K562 (cell line): ENCODE measurements around the gene HSD17B8. TPM values are rescaled to one million over a fixed set of nuclear protein-coding genes. Genes with fewer than 3 reads are reported as not detected.

Experiments used
- ATAC-seq: fragments of 200-7000 bp; cut with Tn5 transposase; 3 replicates; pipeline ENCODE4 v1.9.1; 2020; ENCODE audit warnings: moderate library complexity
- BruUV-seq: library from RNA; stranded (reverse); fragments of 400-500 nt; replicated peaks from 2 replicates; lab custom pipeline; 2021; lab: Mats Ljungman, UMichigan
- CTCF ChIA-PET: fragments of 300-600 bp; formaldehyde crosslinking; extraction: SDS; loops from one replicate; lab custom pipeline; 2021; ENCODE audit warnings: low intra/inter-chr PET ratio; lab: Yijun Ruan, JAX
- POLR2A ChIA-PET: fragments of 300-600, 350-650 bp; sonication (Branson Sonifier 250); formaldehyde crosslinking; extraction: SDS; loops from one replicate; lab custom pipeline; 2021; ENCODE audit warnings: antibody characterized with exemption, inconsistent platforms; lab: Yijun Ruan, JAX
- DNase-seq, 4 experiments: peaks; one replicate each; pipeline versions ENCODE4 v3.0.0 to v3.0.0-alpha.2; 2011 to 2018; ENCODE audit warnings: low spot score in 3 of 4, mixed read lengths in 3 of 4; ENCODE audit errors: extremely low read depth in 1 of 4
- FAIRE-seq: peaks from 2 replicates; lab custom pipeline; 2011; peaks lifted over from hg19 to GRCh38; lab: Jason Lieb, UNC
- H2AFZ ChIP-seq: 2 replicates; pipeline ENCODE4 v1.6.0; 2011; ENCODE audit warnings: low read depth, low read length, control low read depth, inconsistent platforms
- H3K27ac ChIP-seq: fragments of 200-600 bp; 3 replicates; pipeline ENCODE4 v1.8.0; 2011; ENCODE audit warnings: low read depth, mild to moderate bottlenecking, control low read depth, inconsistent platforms, low read length, moderate library complexity, mixed read lengths; ENCODE audit errors: extremely low read depth
- H3K27me3 ChIP-seq, 2 experiments: fragments of 300-600 bp in 1 of 2; 2 replicates in 1 of 2; 3 replicates in 1 of 2; pipeline versions ENCODE4 v1.6.0 to v1.8.0; 2011; ENCODE audit warnings: inconsistent platforms in 2 of 2, low read length in 2 of 2, mild to moderate bottlenecking in 1 of 2, mixed read lengths in 1 of 2, moderate library complexity in 1 of 2; ENCODE audit not compliant: control insufficient read depth in 2 of 2, insufficient read depth in 2 of 2
- H3K36me3 ChIP-seq: fragments of 300-600 bp; 3 replicates; pipeline ENCODE4 v1.8.0; 2011; ENCODE audit warnings: mild to moderate bottlenecking, low read length, inconsistent platforms; ENCODE audit not compliant: control insufficient read depth, insufficient read depth
- H3K4me1 ChIP-seq, 2 experiments: fragments of 200-600 bp in 1 of 2; replicated peaks in 1 of 2; 2 replicates in 1 of 2; 3 replicates in 1 of 2; pipeline versions ENCODE4 v1.5.1 to v1.8.0; 2011; ENCODE audit warnings: inconsistent platforms in 2 of 2, low read length in 2 of 2, mild to moderate bottlenecking in 1 of 2, mixed read lengths in 1 of 2, moderate library complexity in 1 of 2; ENCODE audit not compliant: control insufficient read depth in 2 of 2, insufficient read depth in 2 of 2
- H3K4me2 ChIP-seq: 2 replicates; pipeline ENCODE4 v1.6.1; 2011; ENCODE audit warnings: low read length, control low read depth, inconsistent platforms, mixed read lengths; ENCODE audit not compliant: insufficient read depth
- H3K4me3 ChIP-seq: fragments of 200-600 bp; sonication (generic), shearing (Covaris generic); 2 replicates; pipeline ENCODE4 v1.5.1; 2016; ENCODE audit warnings: control low read depth, inconsistent platforms
- H3K79me2 ChIP-seq: fragments of 200-600 bp; 3 replicates; pipeline ENCODE4 v1.8.0; 2011; ENCODE audit warnings: low read length, inconsistent platforms; ENCODE audit not compliant: control insufficient read depth, insufficient read depth
- H3K9ac ChIP-seq, 2 experiments: 2 replicates each; pipeline versions ENCODE4 v1.6.0 to v1.6.1; 2011; ENCODE audit warnings: low read depth in 2 of 2, low read length in 2 of 2, control low read depth in 1 of 2, inconsistent platforms in 1 of 2, mild to moderate bottlenecking in 1 of 2, mixed read lengths in 1 of 2; ENCODE audit not compliant: insufficient read depth in 1 of 2
- H3K9me1 ChIP-seq: one replicate; pipeline ENCODE4 v1.6.0; 2011; ENCODE audit warnings: inconsistent platforms, mild to moderate bottlenecking, low read length, moderate library complexity; ENCODE audit not compliant: control insufficient read depth, insufficient read depth
- H3K9me3 ChIP-seq: replicated peaks from 2 replicates; pipeline ENCODE4 v1.5.1; 2011; ENCODE audit warnings: low read depth, low read length, inconsistent platforms; ENCODE audit not compliant: control insufficient read depth, insufficient read depth
- H4K20me1 ChIP-seq: replicated peaks from 2 replicates; pipeline ENCODE4 v1.6.1; 2011; ENCODE audit warnings: low read length, inconsistent platforms, mixed read lengths; ENCODE audit not compliant: control insufficient read depth, insufficient read depth
- CBFA2T2 ChIP-seq: fragments of 450-650 bp; conservative IDR thresholded peaks from 2 replicates; pipeline ENCODE4 v1.6.1; 2017; ENCODE audit warnings: mild to moderate bottlenecking
- CBFA2T3 ChIP-seq: fragments of 450-650 bp; IDR thresholded peaks from 2 replicates; pipeline ENCODE4 v1.6.1; 2017
- HNRNPLL ChIP-seq: fragments of 200-400 bp; formaldehyde crosslinking; IDR thresholded peaks from 2 replicates; pipeline ENCODE4 v1.6.1; 2017; ENCODE audit warnings: low read length, low read depth, mild to moderate bottlenecking; ENCODE audit not compliant: poor library complexity, severe bottlenecking
- NCOA1 ChIP-seq: fragments of 450-650 bp; IDR thresholded peaks from 2 replicates; pipeline ENCODE4 v1.6.1; 2016; ENCODE audit warnings: low read depth
- PHF20 ChIP-seq: fragments of 450-650 bp; IDR thresholded peaks from 2 replicates; pipeline ENCODE4 v1.6.1; 2018; ENCODE audit not compliant: partially characterized antibody
- PHF21A ChIP-seq: fragments of 450-650 bp; IDR thresholded peaks from 2 replicates; pipeline ENCODE4 v1.6.1; 2017; ENCODE audit warnings: low read depth, borderline replicate concordance
- PKNOX1 ChIP-seq: fragments of 450-650 bp; IDR thresholded peaks from 2 replicates; pipeline ENCODE4 v1.6.1; 2016
- RAD21 ChIP-seq, 2 experiments: fragments of 250-450 bp in 1 of 2; fragments of 450-650 bp in 1 of 2; sonication (Bioruptor Pico) in 1 of 2; formaldehyde crosslinking in 1 of 2; IDR thresholded peaks in 1 of 2; conservative IDR thresholded peaks in 1 of 2; 2 replicates each; pipeline versions ENCODE4 v1.4.0 to v1.8.0; 2020 to 2022; ENCODE audit warnings: mild to moderate bottlenecking in 2 of 2, moderate library complexity in 1 of 2
- REST ChIP-seq, 2 experiments: fragments of 450-650 bp; formaldehyde crosslinking in 1 of 2; IDR thresholded peaks; 2 replicates each; pipeline versions ENCODE4 v1.4.0 to v1.6.1; 2014 to 2020; ENCODE audit warnings: mild to moderate bottlenecking in 2 of 2, borderline replicate concordance in 1 of 2, low read depth in 1 of 2
- SMARCB1 ChIP-seq: IDR thresholded peaks from 2 replicates; pipeline ENCODE4 v1.6.1; 2011; ENCODE audit warnings: improper control_type of control experiment, low read depth; ENCODE audit not compliant: insufficient read length
- ZKSCAN1 ChIP-seq: fragments of 150-350 bp; IDR thresholded peaks from 2 replicates; pipeline ENCODE4 v1.6.1; 2016; ENCODE audit warnings: low read depth, low read length
- WGBS: fragments of 100-300 bp; shearing (Covaris generic); methylation state at CpG from one replicate; pipeline ENCODE4 v1.1.6; 2016; ENCODE audit warnings: low coverage, mixed read lengths; ENCODE audit not compliant: insufficient coverage; ENCODE audit errors: missing lambda C conversion rate; 5-methylcytosine and 5-hydroxymethylcytosine counted together
- in situ Hi-C: fragments of 300-500 bp; cut with MboI; formaldehyde crosslinking; loops from 4 replicates; pipeline ENCODE4 v1.15.0; 2018; ENCODE audit warnings: inconsistent platforms, mixed read lengths
- intact Hi-C: fragments of 100-400 bp; cut with micrococcal nuclease; formaldehyde crosslinking; loops from 2 replicates; pipeline ENCODE4 v1.14.2; 2022
- polyA plus RNA-seq, 8 experiments: library from polyadenylated mRNA; depleted of rRNA in 4 of 8; stranded (reverse) in 5 of 8; unstranded in 3 of 8; fragments of >200 nt; fragmentation: Nextera tagmentation in 2 of 8; fragmentation: Illumina TruSeq in 1 of 8; extraction: Ambion mirVana in 2 of 8; extraction: Trizol in 1 of 8; gene quantifications; 2 replicates each; pipeline versions ENCODE4 v1.2.1 to v1.2.3, GENCODE V29; 2011 to 2014; ENCODE audit warnings: inconsistent platforms in 1 of 8, missing spikeins in 1 of 8
- total RNA-seq, 7 experiments: library from RNA; depleted of rRNA in 6 of 7; stranded (reverse); fragments of >200 nt in 6 of 7; fragmentation: Illumina TruSeq in 2 of 7; extraction: Trizol in 2 of 7; gene quantifications; 2 replicates each; pipeline versions ENCODE4 v1.2.1 to v1.2.3, GENCODE V29; 2011 to 2021; ENCODE audit warnings: low replicate concordance in 1 of 7

The HSD17B8 gene
- total and polyA plus RNA-seq, 9 of the 15 experiments (the other 6 are each of a cell fraction or from before 2014, with no cell fraction given): 3.7 to 35.2 (median 14.2) TPM

- ATAC-seq (peak; percentile 76), DNase-seq (peak; percentile 82 to 95 (median 84)), FAIRE-seq (no peak)
- Histone ChIP-seq H3K79me2 (no peaks in the 10 kb centered on the region), H3K4me2 (peak overlapping the region; percentile 97), H2AFZ (peak overlapping the region; percentile 99), H3K9ac (peak overlapping the region; percentile 79 to 87), H3K27me3 (peaks cover 4 to 9% of the 10 kb centered on the region in 2 experiments; a peak in 2 of 5 replicates), H3K36me3 (peaks cover 19% of the 10 kb centered on the region), H3K4me3 (peak overlapping the region; percentile 53), H3K27ac (peak overlapping the region; percentile 81), H3K9me1 (peaks cover 4% of the 10 kb centered on the region), H3K4me1 (peaks cover 22 to 31% of the 10 kb centered on the region in 2 experiments), H4K20me1 (no peaks in the 10 kb centered on the region), H3K9me3 (no peaks in the 10 kb centered on the region)
- 10% methylated on average over 24 of the region's 28 CpGs for WGBS
- no TSS peak for BruUV-seq
- ChIA-PET CTCF (interaction anchor here (0.5 to 3.6 kb wide), 11 partner anchors 47 to 504 kb away, joined by 3 to 24 read pairs (median 5); partner anchors contain the start of genes RXRB and SLC39A7), POLR2A (interaction anchor here (0.6 to 5.2 kb wide), 21 partner anchors 11 to 1033 kb away, joined by 3 to 57 read pairs (median 3); partner anchors contain the start of genes B3GALT4, HLA-DPA1, RING1 and RPS18)
- intact Hi-C loops (loop anchor here (1.0 to 2.0 kb wide), 4 partner anchors 47 to 234 kb away; partner anchors contain the start of genes RXRB and SLC39A7), in situ Hi-C loops (loop anchor here (5.0 kb wide), 2 partner anchors 131 to 231 kb away; no protein-coding TSS in a partner anchor)
- 0 out of 2 replicates have a peak, but pooled peaks have one; percentile 9 for TF ChIP-seq ZKSCAN1
- peak; percentile 78 for TF ChIP-seq REST (IDR thresholded peaks at IDR 0.05; ENCODE audit: borderline replicate concordance)
- no peak for TF ChIP-seq REST (CRISPR knock-in tag; IDR thresholded peaks at IDR 0.05; ENCODE audit: low read depth)
- TF ChIP-seq SMARCB1: no peak
- no peak for TF ChIP-seq CBFA2T2
- TF ChIP-seq PHF21A: peak; percentile 45; the same call in 1 of the 2 replicates
- peak; percentile 93 to 95 for TF ChIP-seq RAD21 (CRISPR knock-in tag; conservative IDR thresholded peaks at IDR 0.05 in 1 of 2, IDR thresholded peaks at IDR 0.05 in 1 of 2)
- TF ChIP-seq NCOA1: peak; percentile 22; the same call in 1 of the 2 replicates
- peak; percentile 13 for TF ChIP-seq PHF20
- peak; percentile 8; the same call in 1 of the 2 replicates for TF ChIP-seq PKNOX1
- TF ChIP-seq CBFA2T3: no peak
- peak; percentile 70 for TF ChIP-seq HNRNPLL
These were observed 43.7 kb downstream of the HSD17B8 start for GRCh38 chr6:33247977-33248642.
